Kidney (tissue), 14 donors: Measurements from ENCODE around the gene LURAP1L. TPM values are rescaled to one million over a fixed set of nuclear protein-coding genes. Genes with fewer than 3 reads are reported as not detected.

Experiments
- DNase-seq, 5 donors: peaks; one replicate each; pipeline ENCODE4 v3.0.0-alpha.2; 2013 to 2020
- FAIRE-seq: peaks from 2 replicates; lab custom pipeline; 2012; peaks lifted over from hg19 to GRCh38; lab: Jason Lieb, UNC
- H3K27ac ChIP-seq, 2 donors: one replicate each; pipeline ENCODE4 v1.7.0; 2013; ENCODE audit warnings: low read depth in 2 of 2, low read length in 2 of 2, inconsistent platforms in 1 of 2
- H3K27me3 ChIP-seq: one replicate; pipeline ENCODE4 v1.7.1; 2013; ENCODE audit warnings: low read length, inconsistent platforms; ENCODE audit not compliant: control insufficient read depth, insufficient read depth
- H3K36me3 ChIP-seq, 3 donors: one replicate each; pipeline versions ENCODE4 v1.7.0 to v1.7.1; 2013; ENCODE audit warnings: low read length in 3 of 3, control low read depth in 1 of 3, inconsistent platforms in 1 of 3; ENCODE audit not compliant: insufficient read depth in 3 of 3, control insufficient read depth in 2 of 3
- H3K4me1 ChIP-seq, 3 donors: one replicate each; pipeline versions ENCODE4 v1.7.0 to v1.7.1; 2013; ENCODE audit warnings: low read length in 3 of 3, inconsistent platforms in 1 of 3, low read depth in 1 of 3; ENCODE audit not compliant: control insufficient read depth in 2 of 3, insufficient read depth in 2 of 3
- H3K4me3 ChIP-seq, 3 donors: one replicate each; pipeline versions ENCODE4 v1.7.0 to v1.8.1; 2013; ENCODE audit warnings: low read length in 3 of 3, control low read depth in 1 of 3, inconsistent platforms in 1 of 3
- H3K9ac ChIP-seq, 3 donors: one replicate each; pipeline versions ENCODE4 v1.7.0 to v1.7.1; 2013; ENCODE audit warnings: low read length in 3 of 3, control low read depth in 1 of 3, inconsistent platforms in 1 of 3
- H3K9me3 ChIP-seq, 3 donors: one replicate each; pipeline versions ENCODE4 v1.7.0 to v1.7.1; 2013; ENCODE audit warnings: low read length in 3 of 3, control low read depth in 1 of 3, inconsistent platforms in 1 of 3; ENCODE audit not compliant: control insufficient read depth in 2 of 3, insufficient read depth in 1 of 3
- intact Hi-C: fragments of 100-400 bp; cut with DNase I; formaldehyde crosslinking; loops from one replicate; pipeline ENCODE4 v1.11.1; 2022
- polyA plus RNA-seq: library from polyadenylated mRNA; stranded (reverse); fragments of 350-450 nt; fragmentation: Illumina TruSeq; extraction: RNeasy Lipid Tissue Mini Kit (QIAGEN cat#74804); gene quantifications from one replicate; pipeline ENCODE4 v1.2.3, GENCODE V29; 2014; ENCODE audit warnings: low read depth, low replicate concordance; ENCODE audit not compliant: insufficient read depth
- total RNA-seq: library from RNA; stranded (reverse); fragmentation: NEBNext Ultra II Directional; extraction: Animal tissue kit (Norgen Biotek cat#: 25700); gene quantifications from one replicate; pipeline ENCODE4 v1.2.1, GENCODE V29; 2021
- TF ChIP-seq, protein P1 (sequence below): IDR thresholded peaks from 3 replicates; pipeline ENCODE4 v1.5.1; 2012; ENCODE audit warnings: mild to moderate bottlenecking, moderate library complexity, borderline replicate concordance; ENCODE audit not compliant: insufficient read depth; ENCODE audit errors: extremely low read depth
- donor health status: control.
- donor health status: control.
- donor health status: control.
- donor health status: control.
- donor health status: control.
- donor health status: DM: yes; HTN: yes; CAD: no.
- donor health status: Normal renal cell carcinoma (clear cell type).

The LURAP1L gene
- total and polyA plus RNA-seq, 2 donors from 2014 or later: 3.8 to 11.1 TPM

- Histone ChIP-seq H3K27me3 (no peaks in the 10 kb centered on the region), H3K9me3 (no peaks in the 10 kb centered on the region), H3K4me1 (no peaks in the 10 kb centered on the region), H3K4me3 (no peak overlapping the region), H3K36me3 (no peaks in the 10 kb centered on the region), H3K27ac (no peak overlapping the region), H3K9ac (no peak overlapping the region)
- TF ChIP-seq, protein P1, sequence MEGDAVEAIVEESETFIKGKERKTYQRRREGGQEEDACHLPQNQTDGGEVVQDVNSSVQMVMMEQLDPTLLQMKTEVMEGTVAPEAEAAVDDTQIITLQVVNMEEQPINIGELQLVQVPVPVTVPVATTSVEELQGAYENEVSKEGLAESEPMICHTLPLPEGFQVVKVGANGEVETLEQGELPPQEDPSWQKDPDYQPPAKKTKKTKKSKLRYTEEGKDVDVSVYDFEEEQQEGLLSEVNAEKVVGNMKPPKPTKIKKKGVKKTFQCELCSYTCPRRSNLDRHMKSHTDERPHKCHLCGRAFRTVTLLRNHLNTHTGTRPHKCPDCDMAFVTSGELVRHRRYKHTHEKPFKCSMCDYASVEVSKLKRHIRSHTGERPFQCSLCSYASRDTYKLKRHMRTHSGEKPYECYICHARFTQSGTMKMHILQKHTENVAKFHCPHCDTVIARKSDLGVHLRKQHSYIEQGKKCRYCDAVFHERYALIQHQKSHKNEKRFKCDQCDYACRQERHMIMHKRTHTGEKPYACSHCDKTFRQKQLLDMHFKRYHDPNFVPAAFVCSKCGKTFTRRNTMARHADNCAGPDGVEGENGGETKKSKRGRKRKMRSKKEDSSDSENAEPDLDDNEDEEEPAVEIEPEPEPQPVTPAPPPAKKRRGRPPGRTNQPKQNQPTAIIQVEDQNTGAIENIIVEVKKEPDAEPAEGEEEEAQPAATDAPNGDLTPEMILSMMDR: no peak
- intact Hi-C loops: no loop called here
- DNase-seq: no peak
- FAIRE-seq: no peak
These were observed 71.2 kb downstream of the LURAP1L start for GRCh38 chr9:12846035-12846434.

DNA sequence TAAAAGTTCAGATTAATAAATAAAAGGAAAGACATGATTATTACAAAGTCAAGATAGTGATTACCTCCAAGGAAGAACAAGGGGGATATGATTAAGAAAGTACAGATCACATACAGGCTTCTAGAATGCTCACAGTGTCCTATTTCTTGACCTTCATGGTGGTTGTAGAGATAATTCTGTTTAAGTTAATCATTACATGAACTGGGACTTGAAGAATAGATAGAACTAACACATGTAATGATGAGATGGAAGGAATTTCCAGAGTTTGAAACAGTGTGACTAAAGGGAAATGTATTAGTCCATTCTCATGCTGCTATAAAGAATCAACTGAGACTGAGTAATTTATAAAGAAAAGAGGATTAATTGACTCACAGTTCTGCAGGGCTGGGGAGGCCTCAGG lies 72.7 kb downstream of the LURAP1L start:
- TF ChIP-seq, protein P1: no peak
- Histone ChIP-seq H3K27me3 (no peaks in the 10 kb centered on the region), H3K4me3 (no peak overlapping the region), H3K4me1 (no peaks in the 10 kb centered on the region), H3K9ac (no peak overlapping the region), H3K36me3 (no peaks in the 10 kb centered on the region), H3K9me3 (no peaks in the 10 kb centered on the region), H3K27ac (no peak overlapping the region)
- intact Hi-C loops: no loop called here
- DNase-seq (no peak), FAIRE-seq (no peak)

GRCh38 chr9:12849486-12850003 lies 74.7 kb downstream of the LURAP1L start:
- intact Hi-C loops: no loop called here
- FAIRE-seq (peak; percentile 75), DNase-seq (peak in 1 of 5 donors; percentile 44)
- Histone ChIP-seq H3K4me1 (no peaks in the 10 kb centered on the region), H3K4me3 (no peak overlapping the region), H3K9ac (no peak overlapping the region), H3K36me3 (no peaks in the 10 kb centered on the region), H3K27ac (no peak overlapping the region), H3K27me3 (no peaks in the 10 kb centered on the region), H3K9me3 (no peaks in the 10 kb centered on the region)
- TF ChIP-seq, protein P1: no peak
